A673 (cell line): ENCODE measurements around the gene FGD4. TPM values are rescaled to one million over a fixed set of nuclear protein-coding genes. Genes with fewer than 3 reads are reported as not detected.

Experiments used
- BruUV-seq: library from RNA; stranded (reverse); fragments of 400-500 nt; replicated peaks from 2 replicates; lab custom pipeline; 2021; lab: Mats Ljungman, UMichigan
- CTCF ChIA-PET: fragments of 300-600 bp; sonication (Branson Sonifier 250); formaldehyde crosslinking; loops from one replicate; lab custom pipeline; 2022; ENCODE audit warnings: antibody characterized with exemption; lab: Charles Lee
- POLR2A ChIA-PET: fragments of 300-600 bp; sonication (Branson Sonifier 250); formaldehyde crosslinking; loops from one replicate; lab custom pipeline; 2022; ENCODE audit warnings: antibody characterized with exemption; ENCODE audit not compliant: low non-redundant PET; lab: Charles Lee
- DNase-seq: peaks from one replicate; pipeline ENCODE4 v3.0.0-alpha.2; 2015; ENCODE audit warnings: low spot score
- H3K27ac ChIP-seq: fragments of 200-600 bp; sonication (generic); 2 replicates; pipeline ENCODE4 v1.5.1; 2016; ENCODE audit warnings: mixed run types, low read depth, mild to moderate bottlenecking, mixed read lengths, antibody characterized with exemption, low read length; ENCODE audit not compliant: poor library complexity, severe bottlenecking
- H3K27me3 ChIP-seq: fragments of 200-600 bp; sonication (generic); replicated peaks from 2 replicates; pipeline ENCODE4 v1.6.1; 2017; ENCODE audit warnings: mixed run types, low read depth, mild to moderate bottlenecking, mixed read lengths, antibody characterized with exemption, low read length; ENCODE audit not compliant: insufficient read depth, poor library complexity
- H3K36me3 ChIP-seq: fragments of 200-600 bp; sonication (generic); 2 replicates; pipeline ENCODE4 v1.6.1; 2016; ENCODE audit warnings: mixed run types, mild to moderate bottlenecking, mixed read lengths, antibody characterized with exemption, low read length; ENCODE audit not compliant: insufficient read depth, poor library complexity, severe bottlenecking
- H3K4me1 ChIP-seq: fragments of 200-600 bp; sonication (generic); 2 replicates; pipeline ENCODE4 v1.6.1; 2017; ENCODE audit warnings: mixed run types, mild to moderate bottlenecking, mixed read lengths, antibody characterized with exemption, low read length; ENCODE audit not compliant: insufficient read depth, poor library complexity, severe bottlenecking
- H3K4me3 ChIP-seq: fragments of 200-600 bp; sonication (generic); 2 replicates; pipeline ENCODE4 v1.5.1; 2016; ENCODE audit warnings: low read depth, mixed run types, mild to moderate bottlenecking, mixed read lengths, low read length; ENCODE audit not compliant: poor library complexity, severe bottlenecking
- H3K9me3 ChIP-seq: fragments of 200-600 bp; sonication (generic); 2 replicates; pipeline ENCODE4 v1.6.1; 2016; ENCODE audit warnings: mixed run types, low read depth, mild to moderate bottlenecking, mixed read lengths, antibody characterized with exemption, low read length; ENCODE audit not compliant: poor library complexity, severe bottlenecking
- EZH2 ChIP-seq: fragments of 200-600 bp; sonication (generic); IDR thresholded peaks from 2 replicates; pipeline ENCODE4 v1.6.1; 2017; ENCODE audit warnings: borderline replicate concordance, low read depth, mild to moderate bottlenecking, mixed read lengths, antibody characterized with exemption, low read length; ENCODE audit not compliant: poor library complexity, severe bottlenecking
- intact Hi-C: fragments of 100-400 bp; cut with micrococcal nuclease; formaldehyde crosslinking; loops from one replicate; pipeline ENCODE4 v1.10.0; 2022; ENCODE audit not compliant: unreplicated experiment
- total RNA-seq: library from RNA; stranded (reverse); gene quantifications from 2 replicates; pipeline ENCODE4 v1.2.3, GENCODE V29; 2021
- TF ChIP-seq, protein P1 (sequence below): fragments of 300-800, 200-600 bp; sonication (generic); conservative IDR thresholded peaks from 2 replicates; pipeline ENCODE4 v1.5.1; 2017; ENCODE audit warnings: low read depth, mild to moderate bottlenecking, antibody characterized with exemption, low read length, moderate library complexity, mixed read lengths

The FGD4 gene
- total RNA-seq, 1 experiment from 2014 or later = 21.5 TPM

DNA sequence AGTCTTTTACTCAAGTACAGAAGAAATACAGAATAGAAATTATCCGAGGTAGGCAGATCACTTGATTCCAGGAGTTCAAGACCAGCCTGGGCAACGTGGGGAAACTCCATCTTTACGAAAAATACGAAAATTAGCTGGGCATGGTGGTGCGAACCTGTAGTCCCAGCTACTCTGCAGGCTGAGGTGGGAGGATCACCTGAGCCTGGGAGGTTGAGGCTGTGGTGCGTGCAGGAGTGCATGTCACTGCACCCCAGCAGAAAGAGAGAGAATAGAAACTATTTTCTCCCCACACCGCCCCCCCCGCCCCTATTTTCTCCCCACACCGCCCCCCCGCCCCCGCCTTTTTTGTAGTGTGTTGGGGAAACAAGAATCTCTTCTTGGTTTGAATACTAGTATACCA, 281.9 kb downstream of the FGD4 start:
- ChIA-PET CTCF (no interaction called here), POLR2A (no interaction called here)
- intact Hi-C loops = no loop called here
- no peak for TF ChIP-seq EZH2
- TF ChIP-seq, protein P1, sequence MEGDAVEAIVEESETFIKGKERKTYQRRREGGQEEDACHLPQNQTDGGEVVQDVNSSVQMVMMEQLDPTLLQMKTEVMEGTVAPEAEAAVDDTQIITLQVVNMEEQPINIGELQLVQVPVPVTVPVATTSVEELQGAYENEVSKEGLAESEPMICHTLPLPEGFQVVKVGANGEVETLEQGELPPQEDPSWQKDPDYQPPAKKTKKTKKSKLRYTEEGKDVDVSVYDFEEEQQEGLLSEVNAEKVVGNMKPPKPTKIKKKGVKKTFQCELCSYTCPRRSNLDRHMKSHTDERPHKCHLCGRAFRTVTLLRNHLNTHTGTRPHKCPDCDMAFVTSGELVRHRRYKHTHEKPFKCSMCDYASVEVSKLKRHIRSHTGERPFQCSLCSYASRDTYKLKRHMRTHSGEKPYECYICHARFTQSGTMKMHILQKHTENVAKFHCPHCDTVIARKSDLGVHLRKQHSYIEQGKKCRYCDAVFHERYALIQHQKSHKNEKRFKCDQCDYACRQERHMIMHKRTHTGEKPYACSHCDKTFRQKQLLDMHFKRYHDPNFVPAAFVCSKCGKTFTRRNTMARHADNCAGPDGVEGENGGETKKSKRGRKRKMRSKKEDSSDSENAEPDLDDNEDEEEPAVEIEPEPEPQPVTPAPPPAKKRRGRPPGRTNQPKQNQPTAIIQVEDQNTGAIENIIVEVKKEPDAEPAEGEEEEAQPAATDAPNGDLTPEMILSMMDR = no peak
- Histone ChIP-seq H3K4me3 (peak overlapping the region; percentile 86), H3K9me3 (no peaks in the 10 kb centered on the region), H3K27me3 (no peaks in the 10 kb centered on the region), H3K36me3 (peaks cover 9% of the 10 kb centered on the region), H3K4me1 (peaks cover 10% of the 10 kb centered on the region), H3K27ac (no peak overlapping the region)
- no peak for DNase-seq
- BruUV-seq = no TSS peak

DNA sequence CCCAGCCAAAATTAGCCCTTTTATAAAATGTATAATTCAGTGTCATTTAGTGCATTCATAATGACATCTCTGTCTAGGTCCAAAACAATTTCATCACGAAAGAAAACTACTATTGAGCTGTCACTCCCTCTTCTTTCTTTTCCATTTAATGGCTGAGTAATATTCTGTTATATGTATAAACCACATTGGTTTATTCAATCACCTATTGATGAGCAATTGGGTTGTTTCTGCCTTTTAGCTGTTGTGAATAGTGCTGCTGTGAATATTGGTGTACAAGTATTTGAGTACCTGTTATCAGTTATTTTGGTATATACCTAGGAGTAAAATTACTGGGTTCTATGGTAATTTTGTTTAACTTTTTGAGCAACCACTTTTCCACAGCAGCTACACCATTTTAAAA, 287.0 kb downstream of the FGD4 start:
- POLR2A ChIA-PET = no interaction called here
- no TSS peak for BruUV-seq

DNA sequence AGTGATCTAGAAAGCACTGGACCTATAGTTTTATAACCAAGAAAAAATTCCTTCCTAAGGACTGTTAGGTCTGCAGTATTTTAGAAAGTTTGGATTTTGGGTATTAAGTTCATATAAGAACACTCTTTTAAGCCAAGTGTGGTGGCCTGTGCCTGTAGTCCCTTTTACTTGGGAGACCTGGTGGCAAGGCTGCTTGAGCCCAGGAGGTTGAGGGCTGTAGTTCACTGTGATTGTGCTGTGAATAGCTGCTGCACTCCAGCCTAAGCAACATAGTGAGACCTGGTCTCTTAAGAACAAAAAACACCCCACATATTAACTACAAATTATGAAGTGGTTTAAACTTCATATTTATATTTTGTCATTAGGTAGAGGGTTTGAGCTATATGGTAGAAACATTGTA, 289.4 kb downstream of the FGD4 start:
- intact Hi-C loops = no loop called here
- Histone ChIP-seq H3K36me3 (peaks cover 9% of the 10 kb centered on the region), H3K27me3 (no peaks in the 10 kb centered on the region), H3K9me3 (no peaks in the 10 kb centered on the region), H3K4me1 (no peaks in the 10 kb centered on the region), H3K4me3 (no peak overlapping the region), H3K27ac (no peak overlapping the region)
- TF ChIP-seq, protein P1 = no peak
- TF ChIP-seq EZH2 = no peak
- BruUV-seq = no TSS peak
- ChIA-PET POLR2A (no interaction called here), CTCF (no interaction called here)
- DNase-seq = no peak

More for the DNA sequence above, 287.0 kb downstream of the FGD4 start:
- Histone ChIP-seq H3K4me3 (no peak overlapping the region), H3K27ac (no peak overlapping the region), H3K27me3 (no peaks in the 10 kb centered on the region), H3K36me3 (peaks cover 9% of the 10 kb centered on the region), H3K9me3 (no peaks in the 10 kb centered on the region), H3K4me1 (no peaks in the 10 kb centered on the region)
- TF ChIP-seq EZH2 = no peak
- DNase-seq = no peak
- intact Hi-C loops = no loop called here
- CTCF ChIA-PET = no interaction called here

DNA sequence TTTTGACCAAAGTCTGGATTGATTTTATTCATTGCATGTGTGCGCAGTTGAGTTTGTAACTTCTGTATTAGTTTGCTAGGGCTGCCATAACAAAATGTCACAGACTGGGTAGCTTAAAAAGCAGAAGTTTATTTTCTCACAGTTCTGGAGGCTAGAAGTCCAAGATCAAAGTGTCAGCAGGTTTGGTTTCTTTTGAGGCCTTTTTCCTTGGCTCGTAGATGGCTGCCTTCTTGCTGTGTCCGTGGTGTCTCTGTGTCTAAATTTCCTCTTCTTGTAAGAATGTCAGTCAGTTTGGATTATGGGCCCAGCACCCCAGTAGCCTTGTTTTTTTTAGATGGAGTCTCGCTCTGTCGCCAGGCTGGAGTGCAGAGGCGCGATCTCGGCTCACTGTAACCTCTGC, 291.6 kb downstream of the FGD4 start:
- no TSS peak for BruUV-seq
- H3K36me3 ChIP-seq = no peaks in the 10 kb centered on the region
- no peak overlapping the region for H3K27ac ChIP-seq
- POLR2A ChIA-PET = no interaction called here
- no peaks in the 10 kb centered on the region for H3K27me3 ChIP-seq
- intact Hi-C loops = no loop called here
- no peaks in the 10 kb centered on the region for H3K9me3 ChIP-seq
- H3K4me1 ChIP-seq = no peaks in the 10 kb centered on the region
- CTCF ChIA-PET = no interaction called here
- H3K4me3 ChIP-seq = no peak overlapping the region
- DNase-seq = no peak
- TF ChIP-seq EZH2 = no peak
- TF ChIP-seq, protein P1 = no peak
